Measurements from ENCODE around the gene COL7A1.

- TF ChIP-seq, protein P1, sequence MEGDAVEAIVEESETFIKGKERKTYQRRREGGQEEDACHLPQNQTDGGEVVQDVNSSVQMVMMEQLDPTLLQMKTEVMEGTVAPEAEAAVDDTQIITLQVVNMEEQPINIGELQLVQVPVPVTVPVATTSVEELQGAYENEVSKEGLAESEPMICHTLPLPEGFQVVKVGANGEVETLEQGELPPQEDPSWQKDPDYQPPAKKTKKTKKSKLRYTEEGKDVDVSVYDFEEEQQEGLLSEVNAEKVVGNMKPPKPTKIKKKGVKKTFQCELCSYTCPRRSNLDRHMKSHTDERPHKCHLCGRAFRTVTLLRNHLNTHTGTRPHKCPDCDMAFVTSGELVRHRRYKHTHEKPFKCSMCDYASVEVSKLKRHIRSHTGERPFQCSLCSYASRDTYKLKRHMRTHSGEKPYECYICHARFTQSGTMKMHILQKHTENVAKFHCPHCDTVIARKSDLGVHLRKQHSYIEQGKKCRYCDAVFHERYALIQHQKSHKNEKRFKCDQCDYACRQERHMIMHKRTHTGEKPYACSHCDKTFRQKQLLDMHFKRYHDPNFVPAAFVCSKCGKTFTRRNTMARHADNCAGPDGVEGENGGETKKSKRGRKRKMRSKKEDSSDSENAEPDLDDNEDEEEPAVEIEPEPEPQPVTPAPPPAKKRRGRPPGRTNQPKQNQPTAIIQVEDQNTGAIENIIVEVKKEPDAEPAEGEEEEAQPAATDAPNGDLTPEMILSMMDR (IDR thresholded peaks at IDR 0.05; ENCODE audit: low read depth, low read length) = no peak
- TF ChIP-seq EZH2phosphoT487 (IDR thresholded peaks at IDR 0.05; ENCODE audit: low read depth) = no peak
Measured at GRCh38 chr3:48535578-48535977, 59.6 kb downstream of the COL7A1 start.

Data from OCI-LY3 (cell line).